Activated CD8-positive, alpha-beta memory T cell treated with anti-CD3 and anti-CD28 coated beads, Interleukin-2, amount 10 ng/mL, durations not matched to agents 7 days and 5 days (primary cell): ENCODE data around the gene GGACT. TPM values are rescaled to one million over a fixed set of nuclear protein-coding genes. Genes with fewer than 3 reads are reported as not detected.
A peak's percentile ranks its signal among the peaks of the same experiment; 100 is the strongest.

Experiments used
- ATAC-seq: fragments of 150-1000 bp; cut with Tn5 transposase; one replicate; pipeline ENCODE4 v1.10.0; 2021; ENCODE audit warnings: moderate library complexity
- CTCF ChIA-PET: fragments of 350-600 bp; sonication (Branson Sonifier 250); formaldehyde crosslinking; loops from one replicate; lab custom pipeline; 2021; ENCODE audit warnings: antibody characterized with exemption; lab: Charles Lee
- DNase-seq: peaks from one replicate; pipeline ENCODE4 v3.0.0-alpha.2; 2020
- H3K27ac Mint-ChIP-seq: one replicate; pipeline ENCODE4 v1.8.0; 2021; ENCODE audit warnings: mild to moderate bottlenecking, mixed read lengths
- H3K27me3 Mint-ChIP-seq: one replicate; pipeline ENCODE4 v1.8.0; 2021; ENCODE audit warnings: mixed read lengths
- H3K36me3 Mint-ChIP-seq: one replicate; pipeline ENCODE4 v1.8.0; 2021; ENCODE audit warnings: mild to moderate bottlenecking, mixed read lengths
- H3K4me1 Mint-ChIP-seq: one replicate; pipeline ENCODE4 v1.8.0; 2021; ENCODE audit warnings: mixed read lengths
- H3K4me3 Mint-ChIP-seq: one replicate; pipeline ENCODE4 v1.8.0; 2021; ENCODE audit warnings: mild to moderate bottlenecking, moderate library complexity, mixed read lengths
- H3K9me3 Mint-ChIP-seq: one replicate; pipeline ENCODE4 v1.8.0; 2022; ENCODE audit warnings: low read depth, mixed read lengths
- total RNA-seq, 2 experiments: library from RNA; stranded (reverse); gene quantifications; one replicate each; pipeline ENCODE4 v1.2.3, GENCODE V29; 2021

The GGACT gene
- total RNA-seq, 2 experiments from 2014 or later, result 5.0 to 5.3 TPM

DNA sequence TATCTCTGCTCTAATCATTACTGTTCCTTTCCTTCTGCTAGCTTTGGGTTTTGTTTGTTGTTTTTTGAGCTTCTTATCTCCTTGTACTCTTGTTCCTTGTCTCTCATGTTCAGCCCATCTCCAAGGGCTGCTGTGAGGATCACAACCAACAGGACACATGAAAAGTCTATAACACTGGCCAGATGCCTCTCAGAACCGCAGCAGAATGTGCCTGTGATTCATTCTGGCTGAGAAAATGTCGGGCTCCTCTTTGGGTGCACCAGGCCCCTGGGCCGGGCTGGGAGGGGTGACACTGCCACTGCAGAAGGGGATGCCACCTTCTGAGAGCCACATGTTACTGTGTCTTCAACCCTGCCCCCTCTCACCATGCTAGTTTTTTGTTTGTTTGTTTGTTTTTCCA lies 48.0 kb downstream of the GGACT start:
- H3K9me3 Mint-ChIP-seq, result no peaks in the 10 kb centered on the region
- H3K27ac Mint-ChIP-seq, result no peak overlapping the region
- H3K4me3 Mint-ChIP-seq, result no peak overlapping the region
- peaks cover 20% of the 10 kb centered on the region for H3K4me1 Mint-ChIP-seq
- peak; percentile 8 for DNase-seq
- peaks cover 3% of the 10 kb centered on the region for H3K36me3 Mint-ChIP-seq
- H3K27me3 Mint-ChIP-seq, result no peaks in the 10 kb centered on the region
- ATAC-seq, result no peak
- CTCF ChIA-PET, result no interaction called here

DNA sequence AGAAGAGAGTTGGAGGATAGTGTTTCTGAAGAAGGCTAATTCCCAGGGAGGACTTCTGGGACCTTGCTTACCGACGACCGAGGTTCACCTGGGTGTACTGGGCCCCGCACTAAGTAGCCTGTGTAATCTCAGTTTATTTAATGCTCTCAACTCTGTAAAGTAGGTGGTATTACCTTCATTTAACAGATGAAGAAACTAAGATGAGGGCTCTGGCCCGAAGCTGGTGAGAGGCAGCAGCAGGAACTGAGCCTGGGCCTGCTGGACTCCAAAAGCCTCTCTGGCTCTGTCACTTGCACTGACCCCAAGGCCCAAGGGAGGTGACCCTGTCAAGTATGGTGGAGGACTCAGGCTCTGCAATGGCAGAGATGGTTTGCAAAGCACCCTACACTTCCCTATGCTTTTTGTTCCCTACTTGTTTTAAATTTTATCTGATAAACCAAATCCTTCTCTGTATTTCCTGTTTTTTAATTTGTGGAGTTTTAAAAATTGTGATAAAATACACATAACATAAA lies 50.6 kb downstream of the GGACT start:
- CTCF ChIA-PET, result no interaction called here
- peaks cover 20% of the 10 kb centered on the region for H3K4me1 Mint-ChIP-seq
- DNase-seq, result peak; percentile 4

DNA sequence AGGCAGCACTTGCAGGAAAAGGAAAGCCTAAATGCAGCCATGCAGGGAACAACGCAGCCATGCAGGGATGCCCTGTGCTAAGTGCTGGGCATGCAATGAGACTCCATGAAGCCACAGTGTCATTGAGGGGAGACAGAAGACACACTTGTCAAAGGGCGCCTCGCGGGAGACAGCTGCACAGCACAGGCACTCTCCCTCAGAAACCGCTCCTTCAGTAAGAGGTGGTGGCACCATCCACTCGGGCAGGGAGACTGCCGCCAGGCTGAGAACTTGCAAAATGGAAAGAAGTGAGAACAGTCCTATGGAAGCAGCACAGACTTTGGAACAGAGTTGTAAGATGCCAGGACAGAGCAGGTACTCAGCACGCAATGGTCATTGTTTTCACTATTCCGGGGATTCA lies 51.1 kb downstream of the GGACT start:
- no peak for DNase-seq
- peaks cover 3% of the 10 kb centered on the region for H3K36me3 Mint-ChIP-seq
- no peak for ATAC-seq
- no peaks in the 10 kb centered on the region for H3K9me3 Mint-ChIP-seq
- CTCF ChIA-PET, result no interaction called here
- no peak overlapping the region for H3K27ac Mint-ChIP-seq
- H3K4me3 Mint-ChIP-seq, result no peak overlapping the region
- no peaks in the 10 kb centered on the region for H3K27me3 Mint-ChIP-seq
- peaks cover 15% of the 10 kb centered on the region for H3K4me1 Mint-ChIP-seq

More for the DNA sequence above, 50.6 kb downstream of the GGACT start:
- Mint-ChIP-seq H3K27ac (no peak overlapping the region), H3K9me3 (no peaks in the 10 kb centered on the region), H3K4me3 (no peak overlapping the region), H3K27me3 (no peaks in the 10 kb centered on the region), H3K36me3 (peaks cover 3% of the 10 kb centered on the region)
- ATAC-seq, result no peak

DNA sequence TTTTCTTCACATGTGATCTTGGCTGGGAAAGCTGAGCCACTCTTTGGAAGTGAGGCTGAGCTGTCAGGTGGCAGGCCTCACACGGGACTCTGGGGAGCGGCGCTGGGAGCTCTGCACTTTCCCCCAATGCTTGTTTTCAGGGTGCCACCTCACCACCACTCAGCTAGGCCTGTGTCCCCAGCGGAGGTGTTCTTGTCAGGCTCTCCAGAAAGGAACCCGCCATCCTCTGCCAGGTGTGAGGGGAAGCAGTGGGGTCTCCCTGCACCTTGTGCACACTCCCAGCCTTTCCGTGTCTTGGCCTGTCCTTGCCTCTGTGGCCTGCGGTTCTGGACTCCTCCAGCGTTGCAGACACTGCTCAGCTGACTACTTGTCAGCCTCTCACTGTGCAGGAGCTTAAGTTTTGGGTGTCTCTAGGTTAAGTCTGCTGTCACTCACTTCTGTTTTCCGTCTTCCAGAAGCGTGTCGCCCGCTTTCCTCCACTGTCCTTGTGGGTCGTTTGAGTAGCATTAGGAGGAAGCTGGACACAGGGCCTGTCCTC lies 51.9 kb downstream of the GGACT start:
- H3K27me3 Mint-ChIP-seq, result no peaks in the 10 kb centered on the region
- peaks cover 3% of the 10 kb centered on the region for H3K36me3 Mint-ChIP-seq
- peaks cover 11% of the 10 kb centered on the region for H3K4me1 Mint-ChIP-seq
- ATAC-seq (no peak), DNase-seq (peak; percentile 33)
- H3K9me3 Mint-ChIP-seq, result no peaks in the 10 kb centered on the region
- H3K27ac Mint-ChIP-seq, result no peak overlapping the region
- no peak overlapping the region for H3K4me3 Mint-ChIP-seq
- CTCF ChIA-PET, result no interaction called here

DNA sequence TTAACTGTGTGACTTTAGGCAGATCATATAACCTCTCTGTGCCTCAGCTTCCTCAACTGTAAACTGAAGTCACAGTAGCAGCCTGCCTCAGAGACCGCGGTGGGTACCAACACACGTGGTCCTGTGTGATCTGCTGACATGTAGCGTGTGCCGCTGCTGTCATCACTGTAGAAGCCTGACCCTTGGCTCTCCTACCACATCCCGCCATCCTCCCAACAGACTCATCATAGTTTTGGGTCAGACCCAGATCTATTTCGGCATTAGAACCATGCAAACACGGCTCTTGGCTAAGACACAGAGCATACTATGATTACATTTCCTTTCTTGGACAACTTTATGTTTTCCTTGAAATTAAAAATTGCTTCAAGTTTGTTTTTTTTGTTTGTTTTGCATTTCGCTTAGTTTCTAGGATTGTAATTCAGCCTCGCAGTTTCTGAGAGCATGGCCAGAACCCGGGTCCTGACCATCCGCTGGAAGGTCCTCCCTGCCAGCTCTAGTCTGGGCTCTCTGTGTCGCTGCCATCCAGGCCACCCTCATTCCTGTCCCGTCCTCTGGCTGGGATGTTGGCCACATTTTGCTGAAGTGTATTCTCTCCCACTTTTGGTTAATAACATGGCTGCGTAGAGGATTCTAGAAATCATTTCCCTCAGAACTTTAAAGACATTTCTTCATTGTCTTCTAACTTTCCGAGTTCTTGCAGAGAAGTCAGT lies 53.0 kb downstream of the GGACT start:
- Mint-ChIP-seq H3K27me3 (no peaks in the 10 kb centered on the region), H3K36me3 (peaks cover 3% of the 10 kb centered on the region), H3K27ac (no peak overlapping the region), H3K9me3 (no peaks in the 10 kb centered on the region), H3K4me3 (no peak overlapping the region), H3K4me1 (peaks cover 11% of the 10 kb centered on the region)
- CTCF ChIA-PET, result no interaction called here
- ATAC-seq (no peak), DNase-seq (peak; percentile 7)

DNA sequence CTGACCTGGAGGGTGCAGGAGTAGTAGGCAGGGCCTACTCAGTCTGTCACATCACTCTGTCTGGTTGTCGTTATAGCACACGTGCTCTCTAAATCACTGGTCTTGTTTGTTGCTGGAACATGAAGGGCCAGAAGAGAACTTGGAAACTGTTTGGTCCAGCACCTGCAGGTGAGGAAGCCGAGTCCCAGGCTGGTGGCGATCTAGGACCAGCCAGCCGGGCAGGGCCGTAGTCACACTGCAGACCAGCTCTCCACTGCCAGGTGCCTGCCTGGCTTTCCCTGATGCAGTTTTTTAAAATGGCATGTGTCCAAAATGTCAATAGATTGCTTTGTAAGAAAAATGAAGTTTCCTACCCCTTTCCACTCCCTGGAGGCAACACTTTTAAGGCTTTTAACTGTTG lies 53.7 kb downstream of the GGACT start:
- ATAC-seq, result no peak
- Mint-ChIP-seq H3K27ac (no peak overlapping the region), H3K9me3 (no peaks in the 10 kb centered on the region), H3K4me3 (no peak overlapping the region), H3K4me1 (peaks cover 11% of the 10 kb centered on the region), H3K27me3 (no peaks in the 10 kb centered on the region), H3K36me3 (peaks cover 2% of the 10 kb centered on the region)
- DNase-seq, result peak; percentile 15
- CTCF ChIA-PET, result no interaction called here

DNA sequence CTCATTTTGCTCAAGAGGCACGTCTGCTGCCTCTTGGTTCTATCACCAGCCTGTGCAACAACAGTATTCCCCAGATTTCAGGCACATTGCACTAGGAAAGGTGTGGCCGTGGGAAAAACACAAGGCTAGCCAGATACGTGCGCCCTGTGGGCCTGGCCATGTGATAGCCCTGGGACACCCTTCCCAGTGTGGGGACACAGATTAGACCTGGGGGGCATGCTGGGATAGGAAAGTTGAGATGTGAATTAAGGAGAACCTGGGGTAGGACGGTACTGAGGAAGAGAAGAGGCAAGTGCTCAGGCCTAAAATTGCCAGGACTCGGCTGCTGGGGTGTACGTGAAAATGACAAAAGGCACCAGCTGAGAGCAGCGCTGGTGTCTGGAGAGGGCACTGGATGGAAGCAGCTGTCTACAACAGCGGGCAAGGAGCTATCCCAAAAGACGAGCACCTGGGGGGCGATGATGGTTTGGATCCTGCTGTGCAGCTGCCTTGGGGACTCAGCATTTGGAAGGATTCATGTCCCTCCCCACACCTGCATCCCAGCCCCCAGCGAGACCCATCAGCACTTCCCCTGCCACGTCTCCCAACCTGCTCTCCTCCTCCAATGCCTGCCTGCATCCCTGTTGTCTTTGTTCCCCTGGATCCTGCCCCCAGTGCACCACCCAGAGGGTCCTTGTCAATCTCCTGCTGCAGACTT lies 54.3 kb downstream of the GGACT start:
- Mint-ChIP-seq H3K36me3 (peaks cover 1% of the 10 kb centered on the region), H3K27me3 (no peaks in the 10 kb centered on the region), H3K9me3 (no peaks in the 10 kb centered on the region), H3K27ac (no peak overlapping the region), H3K4me1 (peaks cover 9% of the 10 kb centered on the region), H3K4me3 (no peak overlapping the region)
- ATAC-seq, result no peak
- CTCF ChIA-PET, result no interaction called here
- DNase-seq, result peak; percentile 7

DNA sequence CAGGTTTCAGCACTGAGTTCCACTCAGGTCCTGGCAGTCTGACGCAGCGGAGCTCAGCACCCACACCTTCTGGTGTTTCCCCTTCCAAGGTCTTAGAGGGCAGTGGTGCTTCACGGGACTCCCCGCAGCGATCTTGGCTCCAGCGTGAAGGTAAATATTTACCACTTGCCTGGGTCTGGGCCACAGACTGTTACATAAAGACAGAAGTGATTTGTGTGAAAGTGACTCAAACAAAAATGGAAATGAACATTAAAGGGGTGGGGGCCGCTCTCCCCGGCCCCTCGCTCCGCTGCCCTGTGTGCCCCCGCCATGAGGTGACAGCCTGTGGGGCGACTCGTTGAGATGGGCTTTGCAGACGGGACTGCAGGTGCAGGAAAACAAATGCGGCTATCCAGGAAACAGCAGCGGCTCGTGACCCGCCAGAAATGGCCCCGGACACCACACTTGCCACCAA lies 55.0 kb downstream of the GGACT start:
- peaks cover 3% of the 10 kb centered on the region for H3K4me1 Mint-ChIP-seq
- CTCF ChIA-PET, result no interaction called here
- H3K27me3 Mint-ChIP-seq, result no peaks in the 10 kb centered on the region
- no peak overlapping the region for H3K4me3 Mint-ChIP-seq
- H3K36me3 Mint-ChIP-seq, result no peaks in the 10 kb centered on the region
- no peaks in the 10 kb centered on the region for H3K9me3 Mint-ChIP-seq
- DNase-seq, result peak; percentile 33
- ATAC-seq, result no peak
- H3K27ac Mint-ChIP-seq, result no peak overlapping the region

DNA sequence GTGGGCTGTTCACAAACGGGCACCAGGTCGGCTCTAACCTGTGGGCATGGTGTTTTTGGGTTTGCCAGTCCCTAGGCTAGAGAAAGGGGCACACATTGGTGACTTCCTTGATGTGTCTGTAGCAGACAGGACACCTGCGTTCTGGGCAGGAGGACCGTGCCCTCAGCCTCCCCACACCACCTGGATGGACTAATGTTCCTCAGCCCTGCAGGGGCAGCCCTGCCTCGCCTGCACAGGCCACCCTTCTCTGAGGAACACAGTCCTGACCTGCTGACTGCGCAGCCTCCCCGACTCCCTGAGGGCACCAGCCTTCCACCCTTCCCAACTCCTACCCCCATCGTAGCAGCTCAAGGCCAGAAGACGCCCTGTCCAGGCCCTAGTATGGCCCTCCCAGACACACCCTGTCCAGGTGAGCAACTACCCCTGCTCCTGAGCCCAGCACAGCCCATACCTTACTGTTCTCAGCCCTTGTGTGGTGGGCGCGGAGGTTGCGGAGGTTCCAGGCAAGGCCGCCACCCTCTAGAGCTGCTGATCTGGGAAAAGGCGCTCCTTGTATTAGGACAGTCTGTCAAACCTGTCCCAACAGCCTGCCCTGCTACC lies 55.7 kb downstream of the GGACT start:
- H3K4me3 Mint-ChIP-seq, result no peak overlapping the region
- H3K36me3 Mint-ChIP-seq, result no peaks in the 10 kb centered on the region
- no peaks in the 10 kb centered on the region for H3K9me3 Mint-ChIP-seq
- DNase-seq, result peak; percentile 37
- H3K27ac Mint-ChIP-seq, result no peak overlapping the region
- no peak for ATAC-seq
- no peaks in the 10 kb centered on the region for H3K4me1 Mint-ChIP-seq
- H3K27me3 Mint-ChIP-seq, result no peaks in the 10 kb centered on the region
- CTCF ChIA-PET, result no interaction called here

DNA sequence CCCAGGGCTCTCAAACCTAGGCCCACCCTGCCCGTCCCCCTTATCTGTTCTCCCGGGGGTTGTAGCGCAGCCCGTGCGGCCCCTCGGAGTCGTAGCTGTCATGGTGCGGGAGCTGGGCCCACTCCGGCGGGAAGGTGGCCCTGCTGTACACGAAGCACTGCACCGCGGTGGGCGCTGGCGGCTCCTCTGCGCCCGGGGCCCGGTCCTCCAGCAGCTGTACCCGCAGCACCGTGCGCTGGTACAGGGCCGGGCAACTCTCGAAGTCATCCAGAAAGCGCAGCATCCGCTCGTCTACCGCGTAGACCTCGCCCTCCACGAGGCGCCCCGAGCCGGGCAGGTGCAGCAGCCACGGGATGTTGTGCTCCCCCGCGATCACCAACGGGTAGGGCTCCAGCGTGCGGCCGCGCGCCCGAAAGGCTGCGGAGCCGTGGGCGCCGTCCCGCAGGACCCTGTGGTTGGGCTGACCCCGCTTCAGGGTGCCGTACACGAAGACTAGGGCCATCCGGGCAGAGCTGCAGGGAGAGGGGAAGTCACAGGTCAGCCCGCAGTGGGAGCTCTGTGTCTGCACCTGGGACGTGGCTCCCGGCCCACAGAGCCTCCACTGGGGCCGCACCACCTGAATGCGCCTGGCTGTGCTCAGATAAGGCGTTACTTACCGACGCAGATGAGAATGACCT lies 56.4 kb downstream of the GGACT start:
- DNase-seq (peak; percentile 37), ATAC-seq (no peak)
- H3K4me1 Mint-ChIP-seq, result no peaks in the 10 kb centered on the region
- H3K27me3 Mint-ChIP-seq, result no peaks in the 10 kb centered on the region
- CTCF ChIA-PET, result interaction anchor here (1.0 kb wide), 1 partner anchor 18 kb away, joined by 4 read pairs; no protein-coding TSS in a partner anchor
- H3K9me3 Mint-ChIP-seq, result no peaks in the 10 kb centered on the region
- no peak overlapping the region for H3K4me3 Mint-ChIP-seq
- H3K36me3 Mint-ChIP-seq, result no peaks in the 10 kb centered on the region
- no peak overlapping the region for H3K27ac Mint-ChIP-seq

DNA sequence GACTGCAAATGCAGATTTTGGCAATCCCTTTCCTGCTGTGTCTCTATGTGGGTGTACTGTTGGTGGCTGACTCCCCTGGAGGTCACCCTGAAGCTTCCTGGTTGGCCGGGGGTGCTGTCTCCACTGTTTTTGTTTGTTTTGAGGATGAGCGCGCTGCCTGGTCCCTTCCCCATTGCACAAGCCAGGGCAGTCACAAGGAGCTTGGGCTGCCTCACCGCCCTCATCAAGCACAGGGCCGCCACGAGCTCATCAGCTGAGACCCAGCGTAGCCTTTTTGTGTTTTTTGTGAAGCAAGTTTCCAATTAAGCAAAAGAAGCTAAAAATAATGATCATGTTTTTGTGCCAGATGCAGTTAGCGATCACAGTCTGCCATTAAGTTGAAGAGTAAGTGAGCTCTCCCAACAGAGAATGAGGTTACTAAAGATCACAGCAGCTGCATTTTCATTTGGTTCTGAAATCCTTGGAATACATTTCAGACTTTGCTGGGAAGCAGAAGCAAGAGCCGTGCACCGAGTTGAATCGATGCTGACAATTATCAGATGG lies 57.8 kb downstream of the GGACT start:
- Mint-ChIP-seq H3K9me3 (no peaks in the 10 kb centered on the region), H3K27me3 (no peaks in the 10 kb centered on the region), H3K4me3 (no peak overlapping the region), H3K27ac (no peak overlapping the region), H3K4me1 (no peaks in the 10 kb centered on the region), H3K36me3 (no peaks in the 10 kb centered on the region)
- CTCF ChIA-PET, result no interaction called here
- no peak for ATAC-seq
- DNase-seq, result no peak

DNA sequence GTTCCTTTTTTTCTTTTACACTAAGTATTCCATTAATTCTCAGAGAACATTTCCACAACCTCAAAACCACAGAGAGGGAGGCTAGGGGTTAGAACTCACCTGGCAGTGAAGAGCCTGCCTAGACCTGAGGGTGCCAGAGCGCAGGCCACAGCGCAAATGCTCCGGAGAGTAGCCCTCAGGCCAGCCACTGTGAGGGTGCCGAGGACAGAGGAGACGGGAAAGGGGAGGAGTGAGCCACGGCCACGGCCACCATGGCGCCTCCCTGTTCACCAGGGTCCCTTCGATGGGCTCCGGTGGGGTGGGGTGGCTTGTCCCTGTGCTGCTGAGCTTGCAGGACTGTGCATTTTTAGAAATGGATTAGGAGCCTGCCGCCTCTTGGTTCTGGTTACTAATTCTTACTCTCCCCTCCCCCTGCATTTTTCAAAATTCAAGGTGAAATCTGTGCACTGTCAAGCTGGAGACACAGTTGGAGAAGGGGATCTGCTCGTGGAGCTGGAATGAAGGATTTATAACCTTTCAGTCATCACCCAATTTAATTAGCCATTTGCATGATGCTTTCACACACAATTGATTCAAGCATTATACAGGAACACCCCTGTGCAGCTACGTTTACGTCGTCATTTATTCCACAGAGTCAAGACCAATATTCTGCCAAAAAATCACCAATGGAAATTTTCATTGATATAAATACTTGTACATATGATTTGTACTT lies 58.8 kb downstream of the GGACT start:
- Mint-ChIP-seq H3K27me3 (no peaks in the 10 kb centered on the region), H3K27ac (no peak overlapping the region), H3K36me3 (no peaks in the 10 kb centered on the region), H3K4me3 (no peak overlapping the region), H3K9me3 (no peaks in the 10 kb centered on the region), H3K4me1 (no peaks in the 10 kb centered on the region)
- CTCF ChIA-PET, result interaction anchor here (0.5 kb wide), 1 partner anchor 994 kb away, joined by 3 read pairs; no protein-coding TSS in a partner anchor
- no peak for ATAC-seq
- no peak for DNase-seq
